DMS53 treated with DMSO at 0.1 percent for 48 hours (cell line): ENCODE measurements around the gene TM6SF1.
"Not testable (repeated sequence)": the region's sequence is repeated elsewhere in the genome, so short reads cannot be mapped to it uniquely, and the experiment has no call there.

Source experiments
- DNase-seq: peaks from one replicate; lab custom pipeline; 2025; ENCODE audit not compliant: unreplicated experiment; lab: John Stamatoyannopoulos, UW

TM6SF1 gene

GRCh38 chr15:83087576-83087975 lies 19.9 kb upstream of the TM6SF1 start:
- DNase-seq: no peak

GRCh38 chr15:83088876-83089275 lies 18.6 kb upstream of the TM6SF1 start:
- no peak for DNase-seq

- no peak for DNase-seq
These were observed 17.0 kb upstream of the TM6SF1 start for GRCh38 chr15:83090465-83090864.

- DNase-seq: not testable (repeated sequence)
These were observed 15.5 kb upstream of the TM6SF1 start for GRCh38 chr15:83091965-83092308.

- DNase-seq: peak; percentile 49
These were observed 15.0 kb upstream of the TM6SF1 start for GRCh38 chr15:83092309-83092976.

- no peak for DNase-seq
These were observed 12.9 kb upstream of the TM6SF1 start for GRCh38 chr15:83094583-83094982.

GRCh38 chr15:83098079-83098478 lies 9.4 kb upstream of the TM6SF1 start:
- no peak for DNase-seq

GRCh38 chr15:83099290-83099689 lies 8.2 kb upstream of the TM6SF1 start:
- DNase-seq: no peak

- DNase-seq: no peak
These were observed 7.3 kb upstream of the TM6SF1 start for GRCh38 chr15:83100097-83100646.

- DNase-seq: no peak
These were observed 5.1 kb upstream of the TM6SF1 start for GRCh38 chr15:83102346-83102745.

- no peak for DNase-seq
These were observed 3.3 kb upstream of the TM6SF1 start for GRCh38 chr15:83104141-83104540.

- no peak for DNase-seq
These were observed 2.0 kb upstream of the TM6SF1 start for GRCh38 chr15:83105440-83105839.

- no peak for DNase-seq
These were observed 366 bp downstream of the TM6SF1 start for GRCh38 chr15:83107841-83108181.

- DNase-seq: peak; percentile 65
These were observed 1.1 kb downstream of the TM6SF1 start for GRCh38 chr15:83108266-83109219.

GRCh38 chr15:83109532-83109931 lies 2.1 kb downstream of the TM6SF1 start:
- DNase-seq: no peak

- DNase-seq: no peak
These were observed 2.9 kb downstream of the TM6SF1 start for GRCh38 chr15:83110381-83110780.

GRCh38 chr15:83111149-83111548 lies 3.7 kb downstream of the TM6SF1 start:
- DNase-seq: no peak

- DNase-seq: no peak
These were observed 4.9 kb downstream of the TM6SF1 start for GRCh38 chr15:83112233-83112955.

GRCh38 chr15:83112956-83113299 lies 5.5 kb downstream of the TM6SF1 start:
- DNase-seq: no peak

- DNase-seq: no peak
These were observed 6.6 kb downstream of the TM6SF1 start for GRCh38 chr15:83113881-83114674.

- no peak for DNase-seq
These were observed 7.4 kb downstream of the TM6SF1 start for GRCh38 chr15:83114856-83115255.
